GM19043 (cell line): ENCODE data around the gene PIEZO2.
"Not testable (repeated sequence)": the region's sequence is repeated elsewhere in the genome, so short reads cannot be mapped to it uniquely, and the experiment has no call there.

Source experiments
- ATAC-seq: cut with Tn5 transposase; IDR thresholded peaks from one replicate; pipeline ENCODE4 v1.9.1; 2021; ENCODE audit warnings: low read depth; ENCODE audit not compliant: unreplicated experiment

PIEZO2 gene

DNA sequence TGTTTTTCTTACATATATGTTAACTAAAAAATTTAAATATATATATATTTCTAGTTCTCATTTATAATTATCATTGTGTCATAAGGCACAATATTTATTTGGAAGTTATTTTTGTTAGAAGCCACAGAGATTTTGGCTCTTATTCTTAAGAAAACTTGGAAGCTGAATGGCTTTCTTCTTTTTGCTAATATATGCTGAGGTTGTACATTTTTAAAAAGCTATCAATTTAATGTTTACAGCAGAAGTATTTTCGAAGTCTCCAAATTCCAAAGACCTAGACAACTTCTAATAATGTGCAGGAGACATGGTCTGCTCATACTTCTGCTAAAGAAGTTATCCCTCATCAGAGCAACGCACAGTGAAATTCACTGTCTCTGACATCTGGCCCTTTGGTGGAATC lies 3.7 kb upstream of the PIEZO2 start:
- ATAC-seq, result no peak

DNA sequence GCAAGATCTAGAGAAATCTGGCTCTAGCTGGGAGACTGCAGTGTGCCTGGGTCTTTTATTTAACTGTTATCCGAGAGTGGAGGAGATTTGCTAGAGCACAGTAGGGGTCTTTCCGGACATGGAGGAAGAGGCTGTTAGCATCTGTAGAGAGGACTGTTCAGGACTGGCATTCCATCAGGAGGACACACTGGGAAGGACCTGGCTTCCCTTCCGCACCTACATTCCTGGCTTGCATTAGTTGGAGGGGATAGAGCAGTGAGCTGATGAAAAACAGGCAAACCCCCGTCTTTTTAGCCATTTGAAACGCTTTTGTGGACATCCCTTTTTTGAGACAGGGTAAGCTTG lies 874 bp upstream of the PIEZO2 start:
- no peak for ATAC-seq

DNA sequence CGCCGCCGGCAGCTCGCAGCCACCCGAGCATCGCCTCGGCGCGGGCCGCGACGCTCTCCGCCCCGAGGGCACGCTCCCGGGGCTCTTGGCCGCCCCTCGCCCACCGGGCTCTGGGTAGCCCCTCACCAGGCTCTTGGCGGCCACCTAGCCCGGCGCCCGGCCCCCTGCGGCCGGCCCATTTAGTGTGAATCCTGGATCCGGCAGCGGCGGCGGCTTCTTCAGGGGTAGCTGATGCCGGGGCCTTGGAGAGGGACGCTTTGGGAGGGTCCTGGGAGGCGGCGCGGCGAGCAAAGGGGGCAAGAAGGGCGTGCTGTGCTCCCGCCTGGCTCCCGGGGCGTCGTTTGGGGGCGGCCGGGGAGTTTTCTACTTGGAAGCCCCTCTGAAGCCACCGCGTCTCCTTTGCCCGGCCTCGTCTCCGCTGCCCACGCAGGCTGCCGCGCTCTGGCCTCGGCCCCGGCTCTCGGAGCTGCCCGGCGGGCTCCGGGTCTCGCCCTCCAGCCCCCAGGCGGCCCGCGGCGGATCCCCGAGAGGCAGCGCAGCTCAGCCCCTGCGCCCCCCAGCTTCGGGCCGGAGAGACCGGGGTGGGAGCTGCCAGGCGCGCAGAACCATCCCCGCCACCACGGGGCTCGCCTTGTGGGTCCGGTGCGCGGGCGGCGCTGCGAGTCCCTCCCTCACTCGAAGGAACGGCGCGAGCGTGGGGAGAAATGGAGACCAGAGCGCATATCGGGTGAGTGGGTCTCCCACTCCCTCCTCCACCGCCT lies 509 bp downstream of the PIEZO2 start:
- ATAC-seq, result no peak

DNA sequence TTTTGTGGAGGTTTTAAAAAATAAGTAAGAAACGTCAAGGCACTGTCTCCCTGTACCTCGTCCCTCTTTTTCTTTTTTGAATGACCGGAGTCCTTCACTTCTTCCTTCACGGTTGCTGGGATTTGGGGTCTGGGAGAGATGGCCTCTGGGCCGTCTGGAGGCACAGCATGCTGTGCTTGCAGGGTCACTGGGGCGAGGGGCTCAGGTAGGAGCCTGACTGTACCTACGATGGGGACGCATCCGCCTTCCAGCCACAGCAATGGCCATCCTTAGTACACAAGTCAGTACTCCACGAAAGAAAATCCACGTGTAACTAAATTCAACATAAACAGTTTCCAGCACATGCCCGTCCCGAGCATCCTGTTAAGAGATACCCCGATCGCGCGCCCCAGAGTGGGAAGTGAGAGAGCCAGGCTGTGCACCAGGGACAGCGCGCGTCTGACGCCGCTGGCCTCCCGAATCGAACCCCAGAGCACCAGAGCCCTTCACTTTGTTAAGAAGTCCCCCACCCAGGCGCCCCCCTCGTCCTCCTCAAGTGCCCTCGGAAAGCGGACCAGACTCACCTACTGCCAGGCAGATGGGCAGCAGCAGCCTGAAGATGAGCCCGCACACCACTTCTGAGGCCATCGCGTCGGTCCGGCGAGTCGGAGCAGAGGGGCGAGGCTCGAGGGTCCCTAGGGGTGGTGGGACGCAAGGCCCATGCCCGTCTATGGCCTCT lies 1.2 kb downstream of the PIEZO2 start:
- no peak for ATAC-seq

DNA sequence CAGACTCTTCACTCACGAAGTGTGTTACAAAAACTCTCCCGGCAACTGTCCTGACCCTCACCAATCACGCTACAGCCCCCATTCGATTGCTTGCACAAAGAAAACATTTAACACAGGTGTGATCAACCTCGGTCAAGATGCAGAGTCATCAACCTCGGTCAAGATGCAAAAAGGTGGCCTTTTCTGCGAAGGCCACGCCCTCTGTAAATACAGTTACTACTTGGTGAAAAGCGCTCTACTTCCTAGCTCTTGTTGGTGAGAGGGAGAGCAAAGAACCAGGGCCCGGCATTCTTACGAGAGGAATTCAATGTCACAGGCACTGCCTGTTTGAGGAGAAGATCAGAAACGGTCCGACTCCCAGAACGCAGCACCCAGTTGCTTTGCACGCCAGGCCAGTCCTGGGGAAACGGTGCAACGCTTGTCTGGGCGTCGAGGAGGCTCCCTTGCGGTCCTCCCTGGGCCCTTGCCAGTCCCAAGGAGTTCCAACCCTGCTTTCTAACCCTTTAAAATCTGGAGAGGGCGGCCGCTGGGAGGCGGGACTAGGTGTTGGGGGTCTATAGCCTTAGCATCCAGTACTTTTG lies 1.9 kb downstream of the PIEZO2 start:
- no peak for ATAC-seq

DNA sequence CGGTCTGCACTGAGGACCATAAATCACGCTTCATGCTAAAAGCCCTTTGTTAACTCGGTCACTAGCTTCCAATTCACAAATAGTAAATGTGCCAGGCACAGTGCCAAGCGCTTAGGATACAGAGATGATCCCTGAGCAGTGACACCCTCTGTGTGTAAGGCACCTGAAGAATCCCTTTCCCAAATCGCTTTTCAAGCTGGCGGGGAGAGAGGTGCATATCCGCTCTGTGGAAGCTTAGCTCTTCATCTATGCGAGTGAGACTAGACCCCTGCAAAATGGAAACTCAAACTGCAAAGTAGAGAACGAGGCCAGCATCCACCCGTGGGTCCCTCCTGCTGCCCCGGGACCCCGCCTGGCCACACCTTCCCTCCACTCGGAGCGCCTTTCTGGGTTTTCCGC lies 2.4 kb downstream of the PIEZO2 start:
- ATAC-seq, result no peak

DNA sequence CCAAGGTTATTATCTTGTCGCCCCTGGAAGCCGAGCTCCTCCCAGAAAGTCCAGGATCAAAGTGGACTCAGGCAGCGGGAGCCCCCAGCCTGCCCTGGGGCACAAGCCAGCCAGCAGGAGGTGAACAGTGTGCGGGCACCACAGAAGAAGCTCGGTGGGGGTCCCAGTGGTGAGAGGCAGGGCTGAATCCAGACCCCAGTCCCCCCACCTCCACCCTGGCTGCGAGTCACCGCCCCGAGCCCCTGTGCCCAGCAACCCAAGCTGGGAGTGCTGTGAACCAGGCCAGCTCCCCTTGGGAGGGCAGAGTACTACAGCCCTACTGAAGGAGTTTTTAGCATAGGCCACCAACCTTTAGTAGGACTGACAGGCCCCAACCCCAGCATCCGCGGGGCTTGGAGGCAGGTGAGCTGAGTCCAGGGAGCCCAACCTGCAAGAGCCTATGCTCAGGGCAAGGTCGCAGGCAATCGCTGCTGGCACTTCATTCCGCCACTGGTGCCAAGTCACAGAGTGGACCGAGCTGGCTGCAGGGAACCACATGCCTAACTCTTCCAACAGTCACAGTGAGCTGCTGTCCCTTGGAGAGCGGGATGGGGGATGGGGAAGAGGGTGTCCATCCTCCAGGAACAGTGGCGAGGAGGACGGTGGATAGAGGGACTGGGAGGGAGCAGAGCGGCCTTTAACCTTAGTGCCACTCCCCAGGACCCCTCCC lies 3.0 kb downstream of the PIEZO2 start:
- ATAC-seq, result no peak

DNA sequence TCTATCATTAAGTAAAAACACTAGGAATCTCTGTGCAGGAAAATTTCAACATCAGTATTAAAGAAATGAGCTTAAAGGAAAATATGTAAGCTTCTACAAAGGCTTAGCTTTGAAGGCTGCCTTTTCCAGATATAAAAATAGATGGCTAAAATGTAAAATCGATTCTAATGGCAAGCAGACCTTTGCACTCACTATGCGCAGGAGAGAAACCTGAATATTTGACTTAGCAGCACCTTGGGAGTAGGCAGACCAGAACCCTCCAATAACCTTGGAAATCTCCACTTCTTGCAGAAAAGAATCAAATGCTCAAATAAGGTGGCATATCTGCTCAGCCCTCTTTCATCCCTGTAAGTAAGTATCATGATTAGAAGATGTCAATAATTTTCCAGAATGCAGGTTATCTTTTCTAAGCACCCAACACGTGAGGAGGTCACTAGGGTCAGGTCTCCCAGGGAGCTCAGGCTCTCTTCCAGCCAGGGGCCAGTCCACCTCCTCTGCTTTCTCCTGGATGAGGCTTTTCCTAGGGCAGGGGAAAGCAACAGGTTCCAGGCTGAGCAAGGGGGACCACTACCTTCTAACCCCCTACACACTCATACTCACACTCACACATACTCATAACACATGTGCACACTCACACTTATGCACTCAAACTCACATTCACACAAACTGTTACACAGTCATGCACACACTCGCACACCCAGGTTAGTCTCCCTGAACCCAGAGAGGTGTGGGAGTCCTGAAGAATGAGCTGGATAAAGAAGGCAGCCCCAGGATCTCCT lies 3.8 kb downstream of the PIEZO2 start:
- ATAC-seq, result no peak

DNA sequence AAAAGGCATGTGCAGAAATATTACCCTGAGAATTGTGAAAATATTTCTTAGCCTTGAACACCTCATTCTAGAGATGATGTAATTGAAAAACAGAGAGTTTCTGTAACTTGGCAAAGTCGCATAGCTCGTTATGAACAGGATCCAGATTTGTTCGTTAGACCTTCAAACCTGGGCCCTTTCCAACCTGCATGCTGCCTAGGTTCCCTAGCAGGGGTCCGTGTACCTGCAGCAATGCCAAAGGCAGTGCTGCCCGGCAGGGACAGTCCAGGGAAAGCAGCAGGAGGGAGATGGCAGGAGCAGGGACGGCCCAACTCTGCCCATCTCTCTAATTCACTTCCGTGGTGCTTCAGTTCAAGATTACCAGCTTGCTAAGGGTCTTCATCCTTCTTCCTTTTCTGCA lies 12.0 kb downstream of the PIEZO2 start:
- ATAC-seq, result no peak

DNA sequence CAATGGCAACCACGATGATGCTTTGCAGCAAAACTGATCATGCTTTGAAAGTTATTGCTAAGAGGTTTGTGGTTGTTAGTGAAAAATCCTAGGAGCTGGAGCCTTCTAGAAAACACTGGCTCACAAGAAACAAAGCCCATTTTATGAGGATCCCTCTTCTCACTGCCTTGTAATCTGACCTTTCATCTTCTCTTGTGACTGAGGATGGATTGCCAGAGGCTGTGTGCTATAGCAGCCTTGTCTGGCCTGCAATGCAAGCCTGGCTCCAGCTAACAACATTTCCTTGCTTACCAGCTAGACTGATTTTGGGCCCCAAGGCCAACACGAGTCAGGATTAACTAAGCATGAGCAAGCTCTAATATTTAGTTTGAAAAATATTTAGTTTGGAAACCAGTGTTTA lies 13.1 kb downstream of the PIEZO2 start:
- no peak for ATAC-seq

DNA sequence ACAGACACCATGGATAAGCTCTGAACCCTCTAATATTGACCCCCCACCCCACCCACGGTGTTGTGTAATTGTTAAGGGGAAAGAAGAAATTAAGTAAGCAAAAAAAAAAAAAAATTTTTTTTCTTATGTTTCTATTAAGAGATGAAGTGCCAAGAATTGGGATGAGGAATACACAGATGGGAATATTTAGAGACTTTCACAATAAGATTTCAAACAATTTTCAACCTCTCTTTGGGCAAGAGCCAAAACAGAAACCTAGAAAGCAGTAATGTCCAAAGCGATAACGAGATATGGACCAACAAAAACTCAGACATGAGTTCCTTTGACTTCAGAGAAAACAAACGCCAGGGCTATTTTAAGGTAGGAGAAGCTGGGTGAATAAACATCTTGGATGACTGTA lies 14.4 kb downstream of the PIEZO2 start:
- ATAC-seq, result no peak

DNA sequence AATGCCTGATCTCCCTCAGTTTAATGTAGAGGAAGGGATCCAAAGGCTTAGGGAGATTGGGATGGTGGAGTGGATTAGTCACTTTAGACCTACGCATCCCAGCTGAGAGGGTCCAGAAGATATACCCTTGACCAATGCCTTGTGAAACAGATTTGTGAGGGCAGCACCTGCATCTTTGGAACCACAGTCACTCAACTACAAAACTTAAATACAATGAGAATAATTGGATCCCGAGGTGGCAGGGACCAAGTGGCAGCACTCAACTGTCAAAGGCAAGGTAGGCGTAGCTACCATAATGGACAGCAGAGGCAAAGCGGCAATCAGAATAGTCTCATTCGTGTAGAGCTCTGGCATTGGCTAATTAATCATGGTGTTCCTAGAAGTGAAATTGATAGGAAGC lies 20.3 kb downstream of the PIEZO2 start:
- not testable (repeated sequence) for ATAC-seq

DNA sequence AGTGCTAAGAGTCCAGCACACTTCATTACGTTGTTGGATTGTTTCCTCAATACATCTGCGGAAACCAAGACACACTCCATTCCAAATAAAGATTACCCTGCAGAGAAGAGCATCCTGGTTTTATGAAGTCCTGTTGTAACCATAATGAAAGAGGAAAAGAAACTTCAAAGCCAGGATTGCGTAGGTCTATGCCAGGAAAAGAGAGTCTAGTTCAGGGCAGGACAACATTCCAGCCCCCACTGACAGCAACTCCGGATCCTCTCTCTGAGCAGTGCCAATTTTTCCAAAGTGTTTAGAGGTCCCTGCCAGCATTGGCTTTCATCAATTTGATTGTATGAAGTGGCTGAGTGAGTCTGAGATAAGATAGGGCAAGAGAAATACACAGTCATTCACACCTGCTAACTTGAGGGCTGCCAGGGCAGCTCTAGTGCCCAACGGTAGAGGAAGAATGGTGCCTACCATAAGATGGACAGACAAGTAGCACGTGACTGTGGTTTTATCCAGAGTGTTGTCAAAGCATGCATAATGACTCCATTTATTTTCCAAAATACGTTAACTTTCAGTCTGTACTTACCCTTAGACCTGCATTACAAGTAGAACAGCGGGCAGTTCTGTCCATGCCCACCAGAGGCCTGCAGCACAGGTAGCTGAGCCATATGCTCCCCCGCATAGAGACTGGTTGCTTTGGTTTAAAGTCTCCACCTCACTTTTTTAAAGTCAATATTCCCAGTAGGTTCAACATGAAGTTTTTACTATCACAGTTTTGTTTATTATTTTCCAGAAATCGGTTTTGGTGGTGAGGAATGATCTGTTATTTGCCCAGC lies 23.7 kb downstream of the PIEZO2 start:
- ATAC-seq, result no peak

DNA sequence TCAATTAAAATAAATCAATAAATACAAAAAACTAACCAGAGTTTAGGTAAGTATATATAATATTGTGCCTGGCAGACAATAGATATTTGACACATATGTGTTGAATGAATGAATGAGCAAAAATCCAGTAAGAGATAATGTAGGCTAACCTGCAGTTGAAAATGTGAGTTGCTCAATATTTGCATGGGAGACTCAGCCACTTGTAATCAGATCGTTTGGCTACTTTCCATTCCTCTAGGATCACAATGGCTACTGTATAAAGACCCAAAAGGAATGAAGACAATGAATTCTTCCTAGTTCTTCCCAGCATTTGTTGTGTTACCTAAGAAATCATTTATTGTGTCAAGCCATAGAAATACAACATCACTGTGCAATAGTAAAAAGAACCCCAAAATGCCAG lies 25.3 kb downstream of the PIEZO2 start:
- ATAC-seq, result no peak

DNA sequence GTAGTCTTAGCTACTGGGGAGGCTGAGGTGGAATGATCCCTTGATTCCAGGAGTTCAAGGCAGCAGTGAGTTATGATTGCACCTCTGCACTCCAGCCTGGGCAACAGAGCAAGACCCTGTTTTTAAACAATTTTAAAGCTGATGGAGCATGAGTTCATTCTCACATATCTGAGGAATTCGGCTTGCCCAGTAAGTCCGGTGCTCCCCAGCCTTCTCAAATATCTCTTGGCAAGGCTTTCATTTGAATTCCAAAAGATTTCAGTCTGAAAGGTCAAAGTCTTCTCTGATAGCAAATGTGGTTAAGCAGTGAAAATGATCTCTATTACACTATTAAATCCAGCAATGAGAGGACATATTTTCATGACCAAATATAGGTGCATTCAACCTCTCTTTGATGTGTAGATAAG lies 27.9 kb downstream of the PIEZO2 start:
- no peak for ATAC-seq

DNA sequence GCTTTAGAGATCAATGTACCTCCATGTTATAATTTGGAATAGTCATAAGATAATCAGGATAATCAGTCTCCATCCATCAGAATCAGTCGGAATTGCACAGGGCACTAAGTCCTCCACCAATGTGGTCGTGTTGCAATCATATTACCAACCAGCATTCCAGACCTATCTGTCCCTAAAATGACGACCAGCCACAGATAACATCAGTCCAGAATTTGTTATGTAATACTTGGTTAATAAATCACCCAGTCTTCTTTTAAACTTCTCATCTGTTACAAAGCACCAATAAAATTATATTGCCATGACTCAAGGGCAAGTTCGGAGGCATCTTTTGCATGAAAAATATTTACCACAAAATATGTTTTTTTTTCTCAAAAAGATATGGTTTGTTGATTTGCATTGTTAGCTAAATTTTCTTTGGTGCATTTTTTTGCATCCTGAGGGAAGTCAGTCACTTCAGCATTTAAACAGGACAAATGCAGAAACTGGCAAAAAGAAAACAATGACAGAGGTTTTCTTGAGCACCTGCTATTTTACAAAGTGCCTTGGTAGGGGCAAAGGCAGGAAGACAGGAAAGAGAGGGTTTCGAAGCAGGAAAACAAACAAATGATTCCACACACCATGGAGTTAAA lies 29.3 kb downstream of the PIEZO2 start:
- no peak for ATAC-seq

DNA sequence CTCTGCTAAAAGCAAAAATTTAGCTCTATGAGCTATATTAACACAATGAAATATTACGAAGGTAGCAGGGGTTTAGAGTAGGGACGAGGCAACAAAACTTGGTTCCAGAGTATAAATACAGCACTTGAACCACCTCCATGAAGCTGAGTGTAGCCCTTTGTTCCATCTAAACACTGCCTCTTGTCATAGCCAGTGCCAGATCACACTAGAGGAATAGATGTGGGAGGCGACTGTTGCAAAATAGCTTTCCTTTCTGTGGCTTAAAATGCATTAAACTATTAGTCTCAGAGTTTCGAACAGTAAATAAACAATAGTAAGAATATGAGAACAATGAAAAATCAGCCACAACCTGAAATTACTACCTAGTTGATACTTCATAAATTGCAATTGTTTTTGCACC lies 29.8 kb downstream of the PIEZO2 start:
- no peak for ATAC-seq

DNA sequence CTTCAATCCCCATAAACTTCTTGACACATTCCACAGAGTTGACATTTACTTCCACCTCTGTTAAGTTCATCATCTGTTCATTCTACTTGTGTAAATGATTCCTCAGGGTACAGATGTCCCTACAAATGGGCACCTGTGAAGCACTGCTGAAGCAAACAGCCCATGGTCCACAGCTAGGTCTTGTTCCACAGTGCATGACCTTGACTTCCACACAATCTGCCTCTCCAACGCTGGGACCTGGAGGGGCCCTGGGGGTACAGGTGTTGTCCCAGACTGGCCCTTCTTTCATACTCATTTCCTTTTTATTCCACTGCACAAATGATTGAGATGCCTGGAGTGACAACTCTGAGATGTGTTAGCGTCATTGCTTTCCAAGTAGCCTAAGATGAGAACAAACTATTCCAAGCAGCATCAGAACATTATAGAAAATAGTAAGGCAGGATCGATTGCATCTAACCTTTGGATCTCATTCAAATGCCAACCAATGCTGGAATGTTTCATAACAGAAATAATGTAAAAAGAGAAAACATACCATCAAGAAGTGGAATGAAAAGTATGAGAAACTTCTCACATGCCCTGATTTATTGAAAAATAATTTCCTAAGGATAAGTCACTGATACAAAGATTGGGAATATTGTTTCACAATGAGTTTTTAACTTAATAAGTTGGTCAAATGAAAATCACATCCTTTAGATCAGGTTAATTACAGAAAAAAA lies 31.2 kb downstream of the PIEZO2 start:
- ATAC-seq, result no peak

DNA sequence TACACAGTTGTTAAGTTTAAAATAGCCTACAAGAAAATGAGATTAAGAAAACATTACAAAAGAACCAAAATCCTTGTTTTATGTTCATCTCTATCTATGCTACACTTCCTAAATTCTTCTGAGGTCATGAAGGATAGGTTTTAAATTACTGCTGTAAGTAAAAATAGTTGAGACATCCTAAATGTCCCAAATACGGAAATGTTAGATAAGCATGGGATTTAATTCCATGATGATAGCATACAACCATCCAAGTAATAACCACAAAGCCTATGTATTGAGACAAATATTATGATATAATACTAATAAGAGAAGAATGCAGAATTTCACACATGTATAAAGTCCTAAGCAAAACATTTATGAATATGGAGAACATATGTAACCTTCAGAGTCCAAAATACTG lies 34.1 kb downstream of the PIEZO2 start:
- ATAC-seq, result no peak
